ENCODE measurements around the gene RNF112.

RNF112 gene

DNA sequence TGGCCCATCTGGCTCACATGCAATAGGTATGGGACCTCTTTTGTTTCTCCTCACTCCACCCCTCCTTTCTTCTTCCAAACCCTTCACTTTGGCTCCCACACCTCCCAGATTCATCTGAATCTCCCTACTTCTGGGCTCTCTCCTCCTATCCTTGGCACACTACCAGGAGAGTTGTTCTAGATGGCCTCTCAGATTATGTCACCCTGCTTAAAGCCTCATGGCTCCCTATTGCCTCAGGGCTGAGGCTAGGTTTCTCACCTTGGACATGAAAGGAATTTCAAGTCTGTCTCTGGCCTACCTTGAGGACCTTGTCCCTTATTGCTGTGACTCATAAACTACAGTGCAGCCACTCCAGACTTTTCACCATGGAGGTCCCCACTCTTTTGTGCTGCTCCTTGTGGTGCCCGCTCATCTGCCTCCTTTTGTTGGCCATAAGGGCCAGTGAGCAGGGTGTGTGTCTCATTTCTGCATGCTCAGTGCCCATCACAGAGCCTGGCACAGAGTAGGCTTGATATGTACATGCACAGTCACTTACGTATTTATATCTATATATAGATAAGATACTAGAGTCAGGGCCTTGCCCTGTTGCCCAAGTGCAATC lies 23.0 kb upstream of the RNF112 start:
- DNase-seq (ENCODE audit: low read depth): no peak

GRCh38 chr17:19388791-19389785 lies 21.9 kb upstream of the RNF112 start:
- no peak for DNase-seq (ENCODE audit: low read depth)

GRCh38 chr17:19390951-19391350 lies 20.1 kb upstream of the RNF112 start:
- DNase-seq (ENCODE audit: low read depth): no peak

DNA sequence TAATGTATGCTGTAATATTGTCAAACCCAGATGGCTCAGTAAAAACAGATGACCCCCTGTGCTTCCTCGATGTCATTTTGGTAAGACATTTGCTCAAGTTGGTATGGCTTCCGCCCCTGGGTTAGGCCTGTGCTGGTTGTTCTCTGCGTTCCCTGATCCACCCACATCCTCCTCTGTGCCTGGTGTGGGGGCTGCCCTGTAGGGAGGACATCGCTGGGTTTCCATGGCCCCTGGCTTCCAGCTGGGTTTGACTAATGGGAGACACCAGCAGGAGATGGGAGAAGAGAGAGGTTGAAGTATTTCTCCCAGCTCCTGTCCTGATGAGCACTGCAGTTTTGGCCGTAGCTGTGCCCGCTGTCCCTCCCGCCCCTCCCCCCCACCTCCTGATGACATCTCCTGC lies 19.6 kb upstream of the RNF112 start:
- DNase-seq (ENCODE audit: low read depth): no peak

GRCh38 chr17:19392303-19392702 lies 18.7 kb upstream of the RNF112 start:
- no peak for DNase-seq (ENCODE audit: low read depth)

DNA sequence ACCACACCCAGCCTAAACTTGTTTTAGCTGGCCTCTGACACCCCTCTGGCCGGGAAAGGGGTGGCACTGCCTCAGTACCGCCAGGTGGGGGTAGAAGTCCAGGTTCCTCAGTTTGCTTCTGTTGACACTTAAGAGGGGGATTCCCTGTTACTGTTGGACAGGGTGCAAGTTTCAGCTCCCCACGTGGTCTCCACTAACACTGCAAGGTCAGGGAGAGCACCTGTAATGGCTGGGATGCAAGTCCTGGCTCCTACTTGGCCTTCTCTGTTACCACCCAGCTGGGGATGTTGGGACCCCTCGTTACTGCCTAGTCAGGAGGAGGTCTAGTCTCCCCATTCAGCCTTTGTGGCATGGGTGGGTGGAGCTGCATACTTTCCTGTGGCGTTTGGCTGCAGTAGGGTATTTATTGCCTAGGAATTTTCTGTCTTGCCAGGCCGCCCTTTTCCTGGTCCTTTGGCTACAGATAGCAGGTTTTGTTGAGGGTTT lies 13.4 kb upstream of the RNF112 start:
- DNase-seq (ENCODE audit: low read depth): no peak

GRCh38 chr17:19398301-19399181 lies 12.5 kb upstream of the RNF112 start:
- no peak for DNase-seq (ENCODE audit: low read depth)

GRCh38 chr17:19399750-19400450 lies 11.1 kb upstream of the RNF112 start:
- DNase-seq (ENCODE audit: low read depth): no peak

DNA sequence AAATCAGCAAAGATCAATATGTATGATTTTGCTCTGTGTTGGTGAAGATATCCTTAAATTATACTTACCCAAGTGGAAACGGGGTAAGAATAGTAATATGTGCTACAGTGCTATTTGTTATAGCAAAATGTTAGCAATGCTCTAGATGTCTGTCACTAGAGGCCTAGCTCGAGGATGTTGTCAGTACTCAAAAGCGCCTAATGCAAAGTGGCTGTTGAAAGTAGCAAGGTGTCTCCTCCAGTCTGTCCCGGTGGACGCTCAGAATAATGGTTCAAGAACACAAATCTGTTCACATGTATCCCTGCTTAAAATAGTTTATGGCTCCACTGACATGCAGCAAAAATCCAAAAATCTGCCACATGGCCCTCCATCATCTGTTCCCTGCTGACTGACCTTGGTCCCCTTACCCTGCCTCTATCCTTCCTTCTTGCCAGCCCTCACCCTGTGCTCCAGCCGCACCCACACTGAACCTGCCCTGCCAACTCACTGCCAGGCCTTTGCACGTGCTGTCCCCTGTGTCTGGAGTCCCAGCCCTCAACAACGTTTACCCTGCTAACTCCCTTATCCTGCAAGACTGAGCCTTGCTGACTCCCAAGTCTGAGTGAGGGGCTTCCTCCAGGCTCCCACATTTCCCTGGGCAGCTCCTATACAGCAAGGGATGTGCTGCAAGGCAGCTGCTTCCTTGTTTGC lies 9.6 kb upstream of the RNF112 start:
- no peak for DNase-seq (ENCODE audit: low read depth)

- DNase-seq (ENCODE audit: low read depth): no peak
Observed at GRCh38 chr17:19402171-19402570, 8.9 kb upstream of the RNF112 start.

DNA sequence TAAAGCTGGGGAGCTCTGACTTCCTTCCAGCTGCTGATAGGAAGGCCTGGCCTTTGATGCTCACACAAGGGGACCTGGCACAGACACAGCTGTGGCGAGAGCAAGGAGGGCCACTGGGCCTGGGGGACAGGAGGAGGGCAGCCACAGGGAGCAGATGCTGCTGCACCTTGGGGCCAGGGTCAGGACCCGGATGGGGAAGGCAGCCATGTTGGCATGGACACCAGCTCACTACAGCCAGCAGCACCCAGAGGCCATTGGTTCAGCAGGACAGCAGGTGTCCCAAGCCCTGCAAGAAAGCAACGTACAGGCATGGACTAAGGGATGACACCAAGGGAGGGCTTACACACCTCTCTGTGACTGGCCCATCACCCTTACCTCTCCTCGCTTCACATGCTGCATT lies 8.0 kb upstream of the RNF112 start:
- DNase-seq (ENCODE audit: low read depth): no peak

DNA sequence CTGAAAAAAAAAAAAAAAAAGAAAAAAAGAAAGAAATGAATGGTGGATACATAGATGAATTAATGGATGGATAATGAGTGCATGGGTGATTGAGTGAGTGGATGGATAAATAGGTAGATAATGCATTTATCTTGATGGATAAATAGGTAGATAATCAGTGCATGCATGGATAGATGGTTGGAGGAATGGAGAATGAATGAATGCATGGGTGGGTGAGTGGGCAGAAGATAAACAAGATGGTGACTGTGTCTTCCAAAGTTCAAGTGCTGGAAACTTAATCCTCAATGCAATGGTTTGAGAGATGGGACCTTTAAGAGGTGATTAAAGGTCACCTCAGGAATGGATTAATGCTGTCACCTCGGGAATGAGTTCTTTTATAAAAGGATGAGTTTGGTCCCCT lies 6.8 kb upstream of the RNF112 start:
- no peak for DNase-seq (ENCODE audit: low read depth)

- no peak for DNase-seq (ENCODE audit: low read depth)
Observed at GRCh38 chr17:19405114-19405513, 5.9 kb upstream of the RNF112 start.

- DNase-seq (ENCODE audit: low read depth): no peak
Observed at GRCh38 chr17:19407601-19408345, 3.3 kb upstream of the RNF112 start.

DNA sequence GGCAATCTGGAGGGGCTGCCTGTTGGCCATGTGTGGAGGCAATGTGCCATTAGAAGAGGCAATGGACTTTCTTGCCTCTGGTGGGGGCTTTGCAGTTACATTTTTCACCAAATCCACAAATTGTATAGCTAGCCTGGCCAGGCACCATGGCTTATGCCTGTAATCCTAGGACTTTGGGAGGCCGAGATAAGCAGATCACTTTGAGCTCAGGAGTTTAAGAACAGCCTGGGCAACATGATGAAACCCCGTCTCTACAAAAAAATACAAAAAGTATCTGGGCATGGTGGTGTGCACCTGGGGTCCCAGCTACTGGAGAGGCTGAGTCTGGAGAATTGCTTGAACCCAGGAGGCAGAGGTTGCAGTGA lies 2.7 kb upstream of the RNF112 start:
- no peak for DNase-seq (ENCODE audit: low read depth)

DNA sequence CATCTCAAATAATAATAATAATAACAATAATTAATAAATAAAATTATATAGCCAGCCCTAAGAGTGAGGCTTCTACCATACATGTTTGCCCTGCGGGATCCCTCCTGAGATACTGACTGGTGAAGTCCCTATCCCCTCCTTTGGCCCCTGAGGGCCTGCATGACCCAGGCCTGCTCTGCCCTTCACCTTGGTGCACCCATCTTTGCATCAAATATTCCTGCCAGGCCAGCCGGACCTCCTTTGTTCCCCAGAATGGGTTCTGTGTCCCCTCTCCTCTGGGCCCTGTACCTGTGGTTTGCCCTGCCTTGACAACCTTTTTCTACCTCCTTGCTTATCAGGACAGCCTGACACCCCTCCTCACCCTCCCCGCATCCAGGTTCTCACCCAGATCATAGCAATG lies 2.0 kb upstream of the RNF112 start:
- no peak for DNase-seq (ENCODE audit: low read depth)

DNA sequence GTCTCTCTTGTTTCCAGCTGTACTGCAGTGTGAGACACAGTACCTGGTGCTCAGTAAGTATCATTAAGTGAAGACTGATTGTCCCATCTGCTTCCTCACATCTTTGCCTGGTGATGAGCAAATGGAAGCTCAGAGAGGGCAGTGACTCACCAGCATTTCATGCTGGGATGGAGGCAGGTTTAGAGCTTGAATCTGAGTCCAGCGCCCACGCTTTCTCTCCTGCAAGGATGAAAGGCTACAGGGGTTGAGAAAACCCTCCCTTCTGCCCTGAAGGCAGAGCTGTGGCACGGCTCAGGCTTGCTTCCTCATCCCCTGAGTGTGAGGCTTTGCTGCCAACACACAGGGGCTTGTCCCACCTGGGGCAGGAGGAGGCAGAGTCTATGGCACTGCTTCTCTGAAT lies 1.5 kb upstream of the RNF112 start:
- DNase-seq (ENCODE audit: low read depth): no peak

DNA sequence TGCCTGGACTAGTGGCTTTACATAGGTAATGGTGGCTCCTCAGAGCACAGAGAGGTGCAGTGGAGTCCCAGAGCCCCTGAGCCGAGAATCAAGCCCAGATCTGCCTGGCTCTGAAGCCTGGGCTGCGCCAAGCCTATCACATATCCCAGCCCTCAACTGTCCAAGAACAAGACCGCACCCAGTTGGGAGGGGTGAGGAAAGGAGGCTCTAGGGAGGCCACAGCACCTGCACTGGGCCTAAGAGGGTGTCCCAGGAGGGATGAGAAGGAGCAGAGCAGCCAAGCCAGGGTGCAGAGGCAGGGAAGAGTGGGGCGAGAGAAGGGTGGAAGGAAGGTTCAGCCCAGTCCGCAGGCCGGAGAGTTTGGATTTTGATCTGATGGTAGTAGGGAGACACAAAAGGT lies 941 bp upstream of the RNF112 start:
- DNase-seq (ENCODE audit: low read depth): no peak

DNA sequence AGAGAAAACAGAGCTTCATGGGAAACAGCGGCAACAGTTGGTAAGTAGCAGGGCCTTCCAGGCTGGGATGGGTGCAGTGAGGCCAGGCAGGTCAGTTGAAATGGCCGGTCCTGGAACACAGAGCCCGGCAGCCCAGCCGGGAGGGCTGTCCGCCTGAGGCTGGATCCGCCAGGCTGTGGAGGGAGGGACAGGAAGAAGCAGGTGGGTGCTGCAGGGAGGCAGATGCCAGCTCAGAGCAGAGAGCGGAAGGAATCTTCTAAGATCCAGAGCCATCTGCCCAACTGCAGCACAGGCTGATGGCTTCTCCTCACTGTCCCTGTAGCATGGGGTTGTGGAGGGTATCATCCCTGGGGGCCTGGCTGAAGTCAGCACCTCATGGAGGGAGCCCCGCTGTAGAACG lies 599 bp downstream of the RNF112 start:
- no peak for DNase-seq (ENCODE audit: low read depth)

DNA sequence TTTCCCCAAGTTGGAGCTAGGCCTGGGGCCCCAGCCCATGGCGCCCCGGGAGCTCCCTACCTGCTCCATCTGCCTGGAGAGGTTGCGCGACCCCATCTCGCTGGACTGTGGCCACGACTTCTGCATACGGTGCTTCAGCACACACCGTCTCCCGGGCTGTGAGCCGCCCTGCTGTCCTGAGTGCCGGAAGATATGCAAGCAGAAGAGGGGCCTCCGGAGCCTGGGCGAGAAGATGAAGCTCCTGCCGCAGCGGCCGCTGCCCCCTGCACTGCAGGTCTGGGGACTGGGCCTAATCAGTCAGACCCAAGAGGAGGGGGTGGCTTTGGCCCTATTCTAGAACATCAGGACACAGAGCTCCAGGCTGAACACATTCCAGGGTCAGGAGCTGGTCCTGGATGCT lies 1.5 kb downstream of the RNF112 start:
- DNase-seq (ENCODE audit: low read depth): no peak

DNA sequence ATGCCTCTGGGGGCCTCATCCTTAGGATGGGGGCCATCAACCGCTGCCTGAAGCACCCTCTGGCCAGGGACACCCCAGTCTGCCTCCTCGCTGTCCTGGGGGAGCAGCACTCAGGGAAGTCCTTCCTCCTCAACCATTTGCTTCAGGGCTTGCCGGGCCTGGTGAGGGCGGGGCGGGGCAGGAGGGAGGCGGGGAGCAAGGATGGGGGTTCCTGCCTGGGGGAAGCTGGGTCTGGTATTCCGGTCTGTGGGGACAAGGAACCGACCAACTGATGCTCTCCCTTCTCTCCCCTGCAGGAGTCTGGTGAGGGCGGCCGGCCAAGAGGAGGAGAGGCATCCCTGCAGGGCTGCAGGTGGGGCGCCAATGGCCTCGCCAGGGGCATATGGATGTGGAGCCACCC lies 2.0 kb downstream of the RNF112 start:
- no peak for DNase-seq (ENCODE audit: low read depth)

All from stimulated activated CD8-positive, alpha-beta memory T cell treated with anti-CD3 and anti-CD28 coated beads, Interleukin-15, amount 100 ng/mL, for 24 hours (primary cell).